GM21423 (cell line): ENCODE data around the gene DRD1.
"Not testable (repeated sequence)": the region's sequence is repeated elsewhere in the genome, so short reads cannot be mapped to it uniquely, and the experiment has no call there.

ENCODE experiments used
- ATAC-seq: cut with Tn5 transposase; IDR thresholded peaks from one replicate; pipeline ENCODE4 v1.9.1; 2021; ENCODE audit warnings: mild to moderate bottlenecking, moderate library complexity; ENCODE audit not compliant: unreplicated experiment

The DRD1 gene

GRCh38 chr5:175436359-175436758, 7.6 kb downstream of the DRD1 start:
- no peak for ATAC-seq

DNA sequence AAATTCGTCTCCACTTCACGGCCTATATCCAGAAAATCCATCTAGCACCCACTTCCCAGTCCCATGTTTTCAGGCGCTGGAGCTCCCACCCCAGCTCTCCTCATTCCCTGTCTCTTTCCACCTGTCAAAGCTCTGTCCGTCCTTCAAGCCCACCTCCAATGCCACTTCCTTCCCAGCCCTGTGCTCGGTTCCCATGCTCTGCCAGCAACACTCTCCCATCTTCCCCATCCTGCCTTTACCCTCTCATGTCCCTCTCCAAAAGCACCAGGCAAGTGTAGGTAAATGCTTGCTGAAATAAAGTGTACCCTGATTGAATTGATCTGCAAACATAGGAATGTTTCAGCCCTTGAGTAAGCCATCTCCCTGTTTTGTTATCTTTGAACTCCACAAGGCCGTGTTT, 9.2 kb downstream of the DRD1 start:
- no peak for ATAC-seq

DNA sequence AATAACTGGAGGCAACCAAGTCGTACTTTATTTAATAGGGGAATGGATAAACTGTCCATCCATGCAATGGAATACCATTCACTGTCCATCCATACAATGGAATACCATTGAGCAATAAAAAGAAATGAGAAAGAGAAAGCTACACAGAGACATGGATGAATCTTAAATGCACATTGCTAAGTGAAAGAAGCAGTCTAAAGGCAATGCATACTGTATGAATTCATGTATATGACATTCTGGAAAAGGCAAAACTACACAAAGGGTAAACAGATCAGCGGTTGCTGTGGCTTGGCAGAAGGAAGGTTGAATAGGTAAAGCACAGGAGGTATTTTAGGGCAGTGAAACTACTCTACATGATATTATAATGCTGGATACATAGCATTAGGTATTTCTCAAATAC, 16.2 kb downstream of the DRD1 start:
- no peak for ATAC-seq

DNA sequence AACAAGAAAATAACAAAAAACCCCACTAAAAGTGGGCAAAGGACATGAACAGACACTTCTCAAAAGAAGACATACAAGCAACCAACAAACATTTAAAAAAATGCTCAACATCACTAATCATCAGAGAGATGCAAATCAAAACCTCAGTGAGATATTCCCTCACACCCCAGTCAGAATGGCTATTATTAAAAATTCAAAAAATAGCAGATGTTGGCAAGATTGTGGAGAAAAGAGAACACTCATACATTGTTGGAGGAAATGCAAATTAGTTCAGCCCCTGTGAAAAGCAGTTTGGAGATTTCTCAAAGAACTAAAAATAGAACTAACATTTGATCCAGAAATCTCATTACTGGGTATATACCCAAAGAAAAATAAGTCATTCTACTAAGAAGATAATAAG, 19.4 kb downstream of the DRD1 start:
- not testable (repeated sequence) for ATAC-seq

DNA sequence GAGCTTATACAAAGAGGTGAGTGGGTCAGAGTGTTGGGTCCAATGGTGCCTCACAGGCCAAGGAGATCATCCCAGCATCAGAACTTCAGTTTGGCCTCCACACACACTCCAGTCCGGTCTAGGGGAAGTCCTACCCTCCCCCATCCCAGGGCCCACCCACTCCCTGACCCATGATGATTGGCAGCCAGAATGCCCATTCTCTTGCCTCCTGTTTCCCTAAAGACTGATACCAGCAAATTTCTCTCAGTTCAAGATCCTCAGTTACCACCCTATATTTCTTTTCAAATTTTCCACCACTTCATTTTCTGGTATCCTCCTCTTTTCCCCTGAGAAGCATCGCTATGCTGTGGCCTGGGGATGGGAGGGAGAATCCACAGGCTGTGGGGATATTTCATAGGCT, 21.9 kb downstream of the DRD1 start:
- ATAC-seq = no peak

DNA sequence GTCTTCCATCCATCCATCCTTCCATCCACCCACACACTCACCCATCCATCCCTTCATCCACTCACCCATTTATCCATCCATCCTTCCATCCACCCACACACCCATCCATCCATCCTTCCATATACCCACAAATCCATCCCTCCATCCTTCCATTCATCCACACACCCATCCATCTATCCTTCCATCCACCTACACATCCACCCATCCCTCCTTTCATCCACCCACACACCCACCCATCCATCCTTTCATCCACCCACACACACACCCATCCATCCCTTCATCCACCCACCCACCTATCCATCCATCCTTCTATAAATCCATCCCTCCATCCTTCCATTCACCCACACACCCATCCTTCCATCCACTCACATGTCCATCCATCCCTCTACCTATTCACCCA, 23.6 kb downstream of the DRD1 start:
- ATAC-seq = no peak

GRCh38 chr5:175418251-175418650, 25.7 kb downstream of the DRD1 start:
- ATAC-seq = no peak

DNA sequence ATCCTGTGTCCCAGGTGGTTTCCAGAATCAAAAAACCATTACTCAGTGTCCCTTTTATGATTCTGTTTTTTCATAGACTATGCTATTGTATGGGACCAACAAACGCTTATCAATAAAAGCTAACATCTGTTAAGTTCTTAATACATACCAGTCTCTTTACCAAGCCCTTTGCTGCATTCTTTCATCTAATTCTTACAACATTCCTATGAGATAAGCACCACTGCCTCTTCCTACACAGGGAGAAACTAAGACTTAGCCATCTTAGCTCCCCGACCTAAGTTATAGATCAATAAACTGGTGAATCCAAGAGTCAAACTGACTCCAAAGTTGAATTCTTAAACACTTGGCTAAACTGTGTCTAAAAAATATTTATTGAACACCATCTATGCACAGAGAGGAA, 26.6 kb downstream of the DRD1 start:
- ATAC-seq = no peak

DNA sequence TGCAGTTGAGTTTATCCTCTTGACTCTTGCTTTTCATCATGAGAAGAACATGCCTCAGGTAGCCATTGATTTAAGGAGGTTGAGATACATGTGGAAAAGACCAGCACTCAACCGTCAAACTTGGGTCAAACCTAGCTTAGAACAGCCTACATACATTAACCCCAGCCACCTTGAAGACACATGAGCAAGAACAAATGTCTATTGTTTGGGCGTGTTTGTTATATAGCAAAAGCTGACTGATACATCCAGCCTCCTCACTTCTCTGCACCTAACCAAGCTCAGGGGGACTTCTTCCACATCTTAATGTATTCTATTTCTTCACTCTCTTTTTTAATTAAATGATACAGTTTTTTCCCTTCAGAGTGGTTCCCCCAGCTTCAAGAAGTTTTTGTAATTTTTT, 28.7 kb downstream of the DRD1 start:
- ATAC-seq = no peak

DNA sequence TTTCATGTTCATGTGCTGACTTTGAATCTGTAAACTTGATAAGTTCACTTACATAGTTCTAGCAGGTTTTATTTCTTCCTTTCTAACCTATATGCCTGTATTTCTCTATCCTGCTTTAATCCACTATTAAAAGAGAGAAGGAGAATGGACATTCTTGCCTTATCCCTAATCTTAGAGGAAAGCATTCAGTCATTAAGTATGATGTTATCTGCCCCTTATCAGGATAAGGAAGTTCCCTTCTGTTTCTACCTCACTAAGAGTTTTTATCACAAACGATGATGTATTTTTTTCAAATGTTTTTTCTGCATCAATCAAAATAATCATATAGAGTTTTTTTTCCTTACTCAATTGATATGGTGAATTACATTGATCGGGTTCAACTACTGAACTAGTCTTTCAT, 33.1 kb downstream of the DRD1 start:
- ATAC-seq = no peak

GRCh38 chr5:175406300-175406699, 37.7 kb downstream of the DRD1 start:
- ATAC-seq = no peak

DNA sequence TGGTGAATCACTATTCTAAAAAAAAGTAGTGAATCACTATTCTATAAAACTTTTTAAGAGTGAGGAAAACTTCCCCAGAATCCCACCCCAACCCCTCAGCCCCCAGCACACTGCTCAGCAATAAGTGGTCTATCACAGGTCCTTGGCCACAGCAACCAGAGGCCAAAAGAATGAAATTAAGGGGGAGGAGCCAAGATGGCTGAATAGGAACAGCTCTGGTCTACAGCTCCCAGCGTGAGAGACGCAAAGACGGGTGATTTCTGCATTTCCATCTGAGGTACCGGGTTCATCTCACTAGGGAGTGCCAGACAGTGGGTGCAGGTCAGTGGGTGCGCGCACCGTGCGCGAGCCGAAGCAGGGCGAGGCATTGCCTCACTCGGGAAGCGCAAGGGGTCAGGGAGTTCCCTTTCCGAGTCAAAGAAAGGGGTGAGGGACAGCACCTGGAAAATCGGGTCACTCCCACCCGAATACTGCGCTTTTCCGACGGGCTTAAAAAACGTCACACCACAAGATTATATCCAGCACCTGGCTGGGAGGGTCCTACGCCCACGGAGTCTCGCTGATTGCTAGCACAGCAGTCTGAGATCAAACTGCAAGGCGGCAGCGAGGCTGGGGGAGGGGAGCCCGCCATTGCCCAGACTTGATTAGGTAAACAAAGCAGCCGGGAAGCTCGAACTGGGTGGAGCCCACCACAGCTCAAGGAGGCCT, 46.2 kb downstream of the DRD1 start:
- not testable (repeated sequence) for ATAC-seq

- ATAC-seq = not testable (repeated sequence)
Measured at GRCh38 chr5:175395430-175395829, 48.6 kb downstream of the DRD1 start.

- ATAC-seq = no peak
Measured at GRCh38 chr5:175394601-175395000, 49.4 kb downstream of the DRD1 start.

- no peak for ATAC-seq
Measured at GRCh38 chr5:175393897-175394296, 50.1 kb downstream of the DRD1 start.

DNA sequence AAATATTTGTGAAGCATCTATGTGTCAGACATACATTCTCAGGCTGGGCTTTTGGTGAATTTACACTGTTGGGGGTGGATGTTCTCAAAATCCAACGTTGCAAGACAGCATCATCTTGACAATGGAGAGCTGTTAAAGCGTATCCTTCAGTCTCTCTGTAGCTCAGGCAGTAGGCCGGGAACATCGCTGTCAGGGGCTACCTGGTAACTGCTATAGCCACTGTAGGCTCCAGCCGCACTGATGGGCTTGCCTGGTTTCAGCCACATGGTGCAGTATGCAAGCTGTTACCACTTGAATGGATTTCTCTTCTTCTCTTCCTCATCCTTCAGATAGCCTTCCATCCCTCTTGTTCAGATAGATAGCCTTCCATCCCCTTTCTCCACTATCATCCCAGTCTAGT, 51.7 kb downstream of the DRD1 start:
- no peak for ATAC-seq

GRCh38 chr5:175390352-175391083, 53.5 kb downstream of the DRD1 start:
- ATAC-seq = no peak
